ENCODE data around the gene LMLN. TPM values are rescaled to one million over a fixed set of nuclear protein-coding genes. Genes with fewer than 3 reads are reported as not detected.

LMLN gene
- total and polyA plus RNA-seq, 2 of the 13 experiments (the other 11 are each of a cell fraction or from before 2014, with no cell fraction given) = 1.2 to 1.8 TPM

- Histone ChIP-seq H3K36me3 (replicated peaks in 1 of 2; ENCODE audit: control insufficient read depth in 1 of 2, insufficient read depth in 2 of 2, low read length in 2 of 2) (peaks cover 13 to 45% of the 10 kb centered on the region in 2 experiments), H3K27me3 (ENCODE audit: control insufficient read depth in 1 of 2, insufficient read depth in 2 of 2, low read length in 2 of 2) (no peaks in the 10 kb centered on the region; a peak in 1 of 5 replicates), H2AFZ (ENCODE audit: low read length) (no peak overlapping the region), H3K9me3 (ENCODE audit: low read length) (no peaks in the 10 kb centered on the region), H4K20me1 (ENCODE audit: insufficient read depth, low read length) (peaks cover 37% of the 10 kb centered on the region), H3K9ac (ENCODE audit: insufficient read depth, low read depth, low read length) (peak overlapping the region; percentile 96), H3K4me3 (replicated peaks in 1 of 3; ENCODE audit: insufficient read depth in 1 of 3, low read depth in 2 of 3, low read length in 3 of 3) (peak overlapping the region; percentile 75 to 90 (median 82)), H3K79me2 (ENCODE audit: insufficient read depth, low read length) (peaks cover 39% of the 10 kb centered on the region), H3K27ac (ENCODE audit: extremely low read length, insufficient read depth, low read length) (peak overlapping the region; percentile 94), H3K4me1 (ENCODE audit: insufficient read depth, low read length) (peaks cover 52% of the 10 kb centered on the region), H3K4me2 (ENCODE audit: low read depth, low read length) (peak overlapping the region; percentile 85)
- no peak for DNase-seq (ENCODE audit: low spot score)
- in situ Hi-C loops (cut with HindIII; ENCODE audit: extremely low pct_ligation_motif_present, low pct_unique_long_range_greater_than_20kb) (no loop called here), intact Hi-C loops (cut with micrococcal nuclease; ENCODE audit: unreplicated experiment) (no loop called here)
- ATAC-seq = no peak
- BruUV-seq (replicated peaks) = no TSS peak
- WGBS (ENCODE audit: low lambda C conversion rate) = 59% methylated on average over 21 of the region's 21 CpGs
- CTCF ChIA-PET (ENCODE audit: low intra/inter-chr PET ratio, low total read pairs) = no interaction called here
- POLR2A ChIA-PET = no interaction called here
- FAIRE-seq = no peak
- TF ChIP-seq ZNF30 (CRISPR knock-in tag; IDR thresholded peaks at IDR 0.05) = no peak
- no peak for TF ChIP-seq FOXK2 (IDR thresholded peaks at IDR 0.05)
- no peak for TF ChIP-seq BRCA1 (CRISPR knock-in tag; IDR thresholded peaks at IDR 0.05)
- TF ChIP-seq CENPT (CRISPR knock-in tag; IDR thresholded peaks at IDR 0.05; ENCODE audit: low read depth) = no peak
- TF ChIP-seq FOXO1 (CRISPR knock-in tag; IDR thresholded peaks at IDR 0.05) = no peak
- no peak for TF ChIP-seq HNRNPUL1 (IDR thresholded peaks at IDR 0.05; ENCODE audit: low read depth, low read length)
- TF ChIP-seq MTERF4 (CRISPR knock-in tag; IDR thresholded peaks at IDR 0.05) = no peak
- TF ChIP-seq PLRG1 (conservative IDR thresholded peaks at IDR 0.05) = no peak
- TF ChIP-seq TEAD3 (CRISPR knock-in tag; optimal IDR thresholded peaks at IDR 0.05; ENCODE audit: borderline replicate concordance) = no peak
- no peak for TF ChIP-seq HIC2 (CRISPR knock-in tag; IDR thresholded peaks at IDR 0.05; ENCODE audit: low read depth)
- TF ChIP-seq ZNF12 (CRISPR knock-in tag; IDR thresholded peaks at IDR 0.05) = no peak
- peak; percentile 43; the same call in 1 of the 2 replicates for TF ChIP-seq ZBTB33 (CRISPR knock-in tag; IDR thresholded peaks at IDR 0.05)
- TF ChIP-seq PRPF4 (IDR thresholded peaks at IDR 0.05; ENCODE audit: low read depth, low read length, poor library complexity, severe bottlenecking) = peak; percentile 35
- no peak for TF ChIP-seq MLXIP (CRISPR knock-in tag; IDR thresholded peaks at IDR 0.05; ENCODE audit: borderline replicate concordance)
- TF ChIP-seq LRRFIP1 (CRISPR knock-in tag; conservative IDR thresholded peaks at IDR 0.05) = no peak
Observed at GRCh38 chr3:197951392-197951990, 8.5 kb upstream of the LMLN start.

Data from HepG2 (cell line).